ENCODE results near the gene FBN1. TPM values are rescaled to one million over a fixed set of nuclear protein-coding genes. Genes with fewer than 3 reads are reported as not detected.

FBN1 gene
- total RNA-seq, 1 donor from 2014 or later: 22.1 TPM

DNA sequence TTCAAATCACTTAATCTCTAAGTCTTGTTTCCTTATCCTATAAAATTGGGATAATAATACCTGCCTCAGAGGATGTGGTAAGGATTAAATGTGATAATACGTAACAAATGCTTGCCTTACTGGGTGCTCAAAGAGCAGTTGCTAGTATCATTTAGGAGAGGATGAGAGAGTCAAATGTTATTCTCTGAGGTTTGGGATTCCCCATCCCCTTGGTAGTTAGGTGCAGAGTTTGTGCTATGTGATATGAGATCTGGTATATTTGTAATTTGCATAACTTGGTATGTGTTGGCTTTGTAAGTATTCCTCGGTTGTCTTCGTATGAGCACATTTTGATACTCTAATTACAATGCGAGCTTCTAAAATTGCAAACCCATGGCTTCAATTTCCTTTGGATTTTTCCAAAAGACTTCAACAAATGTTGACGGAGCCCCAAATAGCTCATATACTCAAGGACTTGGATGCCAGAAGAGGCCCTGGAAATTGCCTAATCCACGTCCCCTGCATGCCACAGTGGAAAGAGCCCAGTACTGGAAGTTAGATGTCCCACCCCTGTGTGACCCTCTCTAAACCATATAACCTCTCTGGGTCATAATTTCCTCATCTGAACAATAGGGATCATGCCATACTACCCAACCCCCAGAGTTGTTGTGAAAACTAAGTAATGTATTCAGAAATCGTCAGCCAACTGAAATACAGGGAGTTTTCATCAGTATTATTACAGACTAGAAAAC lies 85.0 kb downstream of the FBN1 start:
- Mint-ChIP-seq H3K9me3 (no peaks in the 10 kb centered on the region), H3K27me3 (ENCODE audit: low read depth) (no peaks in the 10 kb centered on the region), H3K36me3 (ENCODE audit: low read depth) (no peaks in the 10 kb centered on the region), H3K4me1 (peaks cover 4% of the 10 kb centered on the region), H3K27ac (ENCODE audit: unreplicated experiment) (no peak overlapping the region), H3K4me3 (no peak overlapping the region)
- TF ChIP-seq, protein P1, sequence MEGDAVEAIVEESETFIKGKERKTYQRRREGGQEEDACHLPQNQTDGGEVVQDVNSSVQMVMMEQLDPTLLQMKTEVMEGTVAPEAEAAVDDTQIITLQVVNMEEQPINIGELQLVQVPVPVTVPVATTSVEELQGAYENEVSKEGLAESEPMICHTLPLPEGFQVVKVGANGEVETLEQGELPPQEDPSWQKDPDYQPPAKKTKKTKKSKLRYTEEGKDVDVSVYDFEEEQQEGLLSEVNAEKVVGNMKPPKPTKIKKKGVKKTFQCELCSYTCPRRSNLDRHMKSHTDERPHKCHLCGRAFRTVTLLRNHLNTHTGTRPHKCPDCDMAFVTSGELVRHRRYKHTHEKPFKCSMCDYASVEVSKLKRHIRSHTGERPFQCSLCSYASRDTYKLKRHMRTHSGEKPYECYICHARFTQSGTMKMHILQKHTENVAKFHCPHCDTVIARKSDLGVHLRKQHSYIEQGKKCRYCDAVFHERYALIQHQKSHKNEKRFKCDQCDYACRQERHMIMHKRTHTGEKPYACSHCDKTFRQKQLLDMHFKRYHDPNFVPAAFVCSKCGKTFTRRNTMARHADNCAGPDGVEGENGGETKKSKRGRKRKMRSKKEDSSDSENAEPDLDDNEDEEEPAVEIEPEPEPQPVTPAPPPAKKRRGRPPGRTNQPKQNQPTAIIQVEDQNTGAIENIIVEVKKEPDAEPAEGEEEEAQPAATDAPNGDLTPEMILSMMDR (conservative IDR thresholded peaks at IDR 0.05): no peak
- DNase-seq (ENCODE audit: low read depth, low spot score): no peak

DNA sequence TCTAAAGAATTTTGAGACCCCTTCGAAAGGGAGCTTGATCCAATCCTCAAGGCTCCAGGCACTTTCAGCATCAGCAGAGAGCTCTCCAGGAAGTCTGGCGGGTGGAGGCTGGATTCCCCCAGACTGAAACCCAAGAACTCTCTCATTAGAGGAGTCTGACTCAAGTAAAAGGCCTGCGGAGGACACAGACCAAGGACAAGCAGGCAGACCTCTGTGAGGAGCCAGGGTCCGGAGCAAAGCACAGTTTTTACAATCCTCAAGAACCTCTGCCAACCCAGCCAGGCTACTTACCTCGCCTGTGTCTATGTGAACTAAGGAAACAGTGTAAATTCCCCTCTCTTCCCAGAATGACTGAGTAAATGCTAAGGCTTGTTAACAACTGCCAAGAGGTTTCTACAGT lies 86.2 kb downstream of the FBN1 start:
- Mint-ChIP-seq H3K27me3 (ENCODE audit: low read depth) (no peaks in the 10 kb centered on the region), H3K36me3 (ENCODE audit: low read depth) (no peaks in the 10 kb centered on the region), H3K4me1 (peaks cover 4% of the 10 kb centered on the region), H3K4me3 (no peak overlapping the region), H3K27ac (ENCODE audit: unreplicated experiment) (peak overlapping the region; percentile 4), H3K9me3 (no peaks in the 10 kb centered on the region)
- no peak for DNase-seq (ENCODE audit: low read depth, low spot score)
- TF ChIP-seq, protein P1 (conservative IDR thresholded peaks at IDR 0.05): no peak

DNA sequence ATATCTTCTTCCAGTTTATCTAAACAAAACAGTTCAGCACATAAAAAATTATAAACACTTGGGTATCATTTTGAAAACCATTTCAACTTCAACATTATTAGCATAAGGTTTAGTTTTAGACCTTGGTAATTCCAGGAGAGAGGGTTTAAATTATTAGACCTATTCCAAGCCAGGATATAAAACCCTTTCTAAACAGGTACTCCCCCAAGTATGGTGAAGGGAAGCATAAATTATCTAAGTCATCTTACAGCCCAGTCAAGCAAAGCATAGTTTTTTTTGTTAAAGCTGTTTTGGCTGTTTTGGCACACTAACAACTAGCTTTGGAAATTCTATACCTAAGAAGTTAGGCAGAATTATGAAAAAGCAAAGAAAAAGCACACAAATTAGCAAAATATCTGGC lies 87.3 kb downstream of the FBN1 start:
- H3K4me3 Mint-ChIP-seq: no peak overlapping the region
- no peak overlapping the region for H3K27ac Mint-ChIP-seq (ENCODE audit: unreplicated experiment)
- DNase-seq (ENCODE audit: low read depth, low spot score): no peak
- no peaks in the 10 kb centered on the region for H3K4me1 Mint-ChIP-seq
- H3K36me3 Mint-ChIP-seq (ENCODE audit: low read depth): no peaks in the 10 kb centered on the region
- no peaks in the 10 kb centered on the region for H3K27me3 Mint-ChIP-seq (ENCODE audit: low read depth)
- no peaks in the 10 kb centered on the region for H3K9me3 Mint-ChIP-seq
- TF ChIP-seq, protein P1 (conservative IDR thresholded peaks at IDR 0.05): no peak

DNA sequence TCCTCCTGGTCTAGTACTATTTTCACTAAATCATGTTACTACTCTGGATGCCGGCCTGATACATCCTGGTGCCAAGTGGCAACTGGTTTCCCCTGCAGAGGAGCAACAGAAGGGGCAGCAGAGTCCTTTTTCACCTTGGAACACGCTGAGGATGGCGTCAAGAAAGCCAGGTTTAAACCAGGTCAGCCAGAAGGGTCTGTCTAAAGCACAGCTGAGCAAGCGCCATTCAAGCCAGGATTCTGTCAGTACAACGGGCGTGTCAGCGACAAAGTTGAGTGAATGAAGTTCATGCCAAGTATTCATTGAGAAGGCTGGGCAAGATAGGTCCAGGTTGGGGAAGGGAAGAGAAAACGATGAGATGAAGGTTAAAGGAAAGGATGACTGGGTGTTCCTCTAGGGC lies 88.2 kb downstream of the FBN1 start:
- Mint-ChIP-seq H3K27me3 (ENCODE audit: low read depth) (no peaks in the 10 kb centered on the region), H3K27ac (ENCODE audit: unreplicated experiment) (no peak overlapping the region), H3K36me3 (ENCODE audit: low read depth) (no peaks in the 10 kb centered on the region), H3K4me3 (no peak overlapping the region), H3K4me1 (no peaks in the 10 kb centered on the region), H3K9me3 (no peaks in the 10 kb centered on the region)
- TF ChIP-seq, protein P1 (conservative IDR thresholded peaks at IDR 0.05): no peak
- DNase-seq (ENCODE audit: low read depth, low spot score): no peak

DNA sequence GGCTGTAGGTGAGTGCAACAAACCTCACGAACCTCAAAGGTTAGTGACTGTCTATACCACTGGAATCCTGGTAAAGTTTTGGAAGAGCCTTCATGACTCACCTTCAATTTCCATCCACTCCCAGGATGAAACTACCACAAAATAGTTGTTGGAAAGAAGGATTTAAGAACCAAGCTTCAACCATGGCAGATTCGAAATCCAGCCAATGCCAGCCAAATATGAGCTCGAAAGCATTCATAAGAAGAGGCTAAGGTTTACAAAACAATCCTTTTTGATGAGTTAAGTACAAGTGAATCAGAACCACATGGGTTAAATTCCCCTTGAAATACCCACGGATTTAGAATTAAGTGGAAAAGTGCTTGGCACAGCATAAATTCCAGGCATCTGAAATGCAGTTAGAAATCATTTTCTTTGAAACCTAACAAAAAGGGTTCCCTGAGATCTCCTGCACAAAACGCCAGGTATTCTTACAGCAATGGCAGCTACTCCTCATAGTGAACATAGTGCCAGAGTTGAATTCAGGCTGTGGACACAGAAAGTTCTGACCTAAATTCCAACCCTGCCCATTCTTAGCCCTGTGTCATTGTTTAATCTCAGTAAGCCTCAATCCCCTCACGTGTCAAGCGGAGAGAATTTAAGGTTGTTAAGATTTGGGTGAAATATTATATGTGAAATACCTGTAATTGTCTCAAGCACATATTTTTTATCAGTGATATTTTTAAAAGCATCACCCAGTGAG lies 89.2 kb downstream of the FBN1 start:
- TF ChIP-seq, protein P1 (conservative IDR thresholded peaks at IDR 0.05): no peak
- Mint-ChIP-seq H3K27ac (ENCODE audit: unreplicated experiment) (no peak overlapping the region), H3K27me3 (ENCODE audit: low read depth) (no peaks in the 10 kb centered on the region), H3K9me3 (no peaks in the 10 kb centered on the region), H3K36me3 (ENCODE audit: low read depth) (no peaks in the 10 kb centered on the region), H3K4me3 (no peak overlapping the region), H3K4me1 (no peaks in the 10 kb centered on the region)
- DNase-seq (ENCODE audit: low read depth, low spot score): no peak
